ENCODE measurements around the gene MARS1.

Gene MARS1

DNA sequence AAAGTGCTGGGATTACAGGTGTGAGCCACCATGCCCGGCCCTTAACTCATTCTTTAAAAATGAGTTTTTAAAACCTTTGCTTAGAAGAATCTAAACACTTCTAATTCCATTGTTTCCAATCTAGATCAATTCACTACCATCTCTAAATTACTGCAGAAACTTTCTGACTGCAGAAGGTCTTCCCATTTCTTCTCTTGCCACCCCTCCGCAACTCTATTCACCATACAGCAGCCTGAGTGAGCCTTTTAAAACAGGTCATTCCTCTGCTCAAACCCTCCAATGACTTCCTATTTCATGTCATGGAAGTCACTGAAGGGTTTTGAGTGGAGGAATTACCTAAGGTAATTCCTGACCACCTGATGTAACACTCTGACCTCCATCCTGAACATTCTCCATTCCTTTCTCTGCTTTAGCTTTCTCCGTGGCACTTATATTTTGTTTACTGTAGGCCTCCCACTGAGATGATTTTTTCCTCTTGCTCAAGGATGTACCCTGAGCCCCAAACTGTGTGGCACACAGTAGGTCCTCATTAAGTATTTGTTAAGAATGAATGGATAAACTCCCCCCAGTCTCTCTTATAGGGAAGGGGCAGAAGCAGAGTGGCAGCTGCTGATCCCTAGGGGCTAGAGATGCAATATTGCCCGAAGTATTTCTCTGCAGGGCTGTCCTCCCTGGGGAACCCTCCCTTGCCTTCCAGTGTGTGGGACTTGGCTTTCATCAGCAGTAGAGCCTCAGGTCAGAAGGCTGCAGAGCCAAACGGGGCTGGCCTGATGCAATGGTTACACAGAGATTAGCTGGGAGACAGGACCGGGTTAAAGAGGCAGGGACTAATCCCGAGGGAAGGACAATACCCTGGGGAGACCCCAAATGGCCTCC, 31.3 kb downstream of the MARS1 start:
- no peak for DNase-seq

DNA sequence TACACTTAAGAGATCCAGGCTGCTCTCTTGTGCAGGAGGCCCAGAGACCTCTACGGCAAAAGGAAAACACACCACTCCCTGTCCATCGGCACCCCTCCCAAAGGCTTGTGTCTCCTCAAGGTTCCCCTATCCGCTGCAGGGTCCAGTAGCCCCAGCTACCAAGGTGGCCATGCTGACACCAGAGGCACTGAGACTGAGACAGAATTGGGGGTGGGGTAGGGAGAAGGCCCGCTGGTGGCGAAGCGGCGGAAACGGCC, 31.9 kb downstream of the MARS1 start:
- DNase-seq = no peak

- peak; percentile 99 for DNase-seq
Observed at GRCh38 chr12:57520053-57520818, 32.4 kb downstream of the MARS1 start, which contains the start of gene DDIT3. TSS of gene DDIT3 (minus strand) at chr12:57520514. CDS start at chr12:57517406, 3,108 bp downstream.

- DNase-seq = peak; percentile 11
Observed at GRCh38 chr12:57521525-57522010, 33.7 kb downstream of the MARS1 start.

- DNase-seq = peak; percentile 78
Observed at GRCh38 chr12:57522011-57522886, 34.4 kb downstream of the MARS1 start, which contains the start of gene MBD6. TSS of gene MBD6 (plus strand) at chr12:57522824. CDS start at chr12:57524304, 1,480 bp downstream.

- DNase-seq = peak; percentile 40
Observed at GRCh38 chr12:57522887-57523705, 35.2 kb downstream of the MARS1 start.

DNA sequence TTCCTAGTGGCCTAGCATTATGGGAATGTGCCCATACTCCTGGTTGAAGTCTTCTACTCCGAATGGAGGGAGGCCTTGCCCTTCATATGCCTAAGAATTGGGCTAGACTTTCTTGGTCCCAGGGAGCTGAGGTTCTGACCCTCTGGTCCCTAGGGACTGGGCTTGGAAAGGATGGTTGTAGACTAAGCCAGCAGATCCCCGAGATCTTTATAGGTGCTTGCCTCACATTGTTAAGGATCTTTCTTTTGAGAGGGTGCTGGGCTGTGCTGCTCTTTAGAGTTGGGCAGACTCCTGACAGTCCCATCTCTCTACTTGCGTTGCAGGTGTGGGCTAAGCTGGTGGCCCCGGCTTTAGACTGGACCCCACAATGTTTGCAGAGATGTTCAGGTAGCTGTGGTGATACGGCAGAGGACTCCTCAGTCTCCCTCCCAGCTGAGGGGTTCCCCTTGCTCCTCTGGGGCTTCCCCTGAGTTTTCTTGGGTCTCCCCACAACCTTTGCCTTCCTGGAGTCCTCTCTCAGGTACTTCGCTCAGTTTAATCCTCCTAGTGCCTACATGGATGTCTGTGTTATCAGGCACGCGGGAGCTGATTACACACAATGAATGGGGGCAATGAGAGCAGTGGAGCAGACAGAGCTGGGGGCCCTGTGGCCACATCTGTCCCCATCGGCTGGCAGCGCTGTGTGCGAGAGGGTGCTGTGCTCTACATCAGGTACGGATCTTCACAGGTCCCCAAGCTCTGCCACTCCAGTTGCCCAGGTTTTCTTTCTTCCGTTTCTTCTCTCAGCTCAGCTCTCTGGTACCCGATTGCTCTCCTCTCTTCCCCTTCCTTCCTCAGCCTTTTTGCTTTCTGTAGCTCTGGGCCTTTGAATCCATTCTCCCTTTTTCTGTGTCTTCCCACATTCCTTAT, 36.1 kb downstream of the MARS1 start:
- no peak for DNase-seq

GRCh38 chr12:57524814-57525614, 37.1 kb downstream of the MARS1 start:
- no peak for DNase-seq

- no peak for DNase-seq
Observed at GRCh38 chr12:57525615-57526383, 37.9 kb downstream of the MARS1 start.

DNA sequence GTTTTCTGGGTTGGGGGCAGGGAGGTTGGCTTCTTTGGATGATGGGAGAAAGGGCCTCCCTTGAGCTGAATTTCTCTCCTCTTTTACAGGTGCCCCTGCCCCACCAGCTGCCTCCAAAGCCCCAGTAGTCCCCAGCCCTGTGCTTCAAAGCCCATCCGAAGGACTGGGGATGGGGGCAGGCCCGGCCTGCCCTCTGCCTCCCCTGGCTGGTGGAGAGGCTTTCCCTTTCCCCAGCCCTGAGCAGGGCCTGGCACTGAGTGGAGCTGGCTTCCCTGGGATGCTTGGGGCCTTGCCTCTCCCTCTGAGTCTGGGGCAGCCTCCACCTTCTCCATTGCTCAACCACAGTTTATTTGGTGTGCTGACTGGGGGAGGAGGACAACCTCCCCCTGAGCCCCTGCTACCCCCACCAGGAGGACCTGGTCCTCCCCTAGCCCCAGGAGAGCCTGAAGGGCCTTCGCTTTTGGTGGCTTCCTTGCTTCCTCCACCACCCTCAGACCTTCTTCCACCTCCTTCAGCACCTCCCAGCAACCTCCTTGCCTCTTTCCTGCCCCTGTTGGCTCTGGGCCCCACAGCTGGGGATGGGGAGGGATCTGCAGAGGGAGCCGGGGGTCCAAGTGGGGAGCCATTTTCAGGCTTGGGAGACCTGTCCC, 38.7 kb downstream of the MARS1 start:
- DNase-seq = no peak

GRCh38 chr12:57527184-57527583, 39.3 kb downstream of the MARS1 start:
- DNase-seq = no peak

DNA sequence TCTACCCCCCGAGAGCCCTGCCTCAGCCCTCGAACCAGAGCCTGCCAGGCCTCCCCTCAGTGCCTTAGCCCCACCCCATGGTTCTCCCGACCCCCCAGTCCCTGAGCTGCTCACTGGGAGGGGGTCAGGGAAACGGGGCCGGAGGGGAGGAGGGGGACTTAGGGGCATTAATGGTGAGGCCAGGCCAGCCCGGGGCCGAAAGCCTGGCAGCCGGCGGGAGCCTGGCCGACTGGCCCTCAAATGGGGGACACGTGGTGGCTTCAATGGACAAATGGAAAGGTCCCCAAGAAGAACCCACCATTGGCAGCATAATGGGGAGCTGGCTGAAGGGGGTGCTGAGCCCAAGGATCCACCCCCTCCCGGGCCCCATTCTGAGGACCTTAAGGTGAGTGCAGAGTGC, 40.3 kb downstream of the MARS1 start:
- no peak for DNase-seq

DNA sequence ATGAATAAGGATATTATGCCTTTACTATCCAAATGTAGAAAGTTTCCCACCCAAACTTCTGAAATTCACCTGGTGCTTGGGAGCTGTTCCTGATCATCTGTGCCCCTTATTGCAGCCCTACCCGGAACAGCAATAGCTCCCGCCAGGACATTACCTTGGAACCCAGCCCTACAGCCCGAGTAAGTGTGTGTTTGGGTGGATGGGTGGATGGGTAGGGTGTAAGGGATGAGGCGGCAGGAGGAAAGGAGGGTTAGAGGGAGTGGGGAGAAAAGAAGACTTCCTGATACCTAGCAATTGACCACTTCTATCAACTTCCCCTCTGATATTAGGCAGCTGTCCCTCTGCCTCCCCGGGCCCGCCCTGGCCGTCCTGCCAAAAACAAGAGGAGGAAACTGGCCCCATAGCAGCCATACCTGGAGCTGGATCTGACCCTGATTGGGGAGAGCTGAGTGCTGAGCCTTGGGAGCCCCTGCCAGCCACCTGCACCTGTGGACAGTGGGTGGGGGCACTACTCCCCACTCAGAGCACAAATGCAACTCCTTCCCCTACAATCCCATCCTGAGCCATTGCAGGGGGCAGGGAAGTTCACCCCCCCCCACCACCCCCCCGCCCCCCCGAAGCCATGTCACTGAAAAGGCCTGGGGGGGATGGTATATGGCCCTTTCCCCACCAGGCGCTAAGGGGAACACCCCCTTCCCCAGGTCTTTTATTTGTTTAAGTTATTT, 41.1 kb downstream of the MARS1 start:
- DNase-seq = no peak

- DNase-seq = no peak
Observed at GRCh38 chr12:57529831-57530230, 42.0 kb downstream of the MARS1 start.

DNA sequence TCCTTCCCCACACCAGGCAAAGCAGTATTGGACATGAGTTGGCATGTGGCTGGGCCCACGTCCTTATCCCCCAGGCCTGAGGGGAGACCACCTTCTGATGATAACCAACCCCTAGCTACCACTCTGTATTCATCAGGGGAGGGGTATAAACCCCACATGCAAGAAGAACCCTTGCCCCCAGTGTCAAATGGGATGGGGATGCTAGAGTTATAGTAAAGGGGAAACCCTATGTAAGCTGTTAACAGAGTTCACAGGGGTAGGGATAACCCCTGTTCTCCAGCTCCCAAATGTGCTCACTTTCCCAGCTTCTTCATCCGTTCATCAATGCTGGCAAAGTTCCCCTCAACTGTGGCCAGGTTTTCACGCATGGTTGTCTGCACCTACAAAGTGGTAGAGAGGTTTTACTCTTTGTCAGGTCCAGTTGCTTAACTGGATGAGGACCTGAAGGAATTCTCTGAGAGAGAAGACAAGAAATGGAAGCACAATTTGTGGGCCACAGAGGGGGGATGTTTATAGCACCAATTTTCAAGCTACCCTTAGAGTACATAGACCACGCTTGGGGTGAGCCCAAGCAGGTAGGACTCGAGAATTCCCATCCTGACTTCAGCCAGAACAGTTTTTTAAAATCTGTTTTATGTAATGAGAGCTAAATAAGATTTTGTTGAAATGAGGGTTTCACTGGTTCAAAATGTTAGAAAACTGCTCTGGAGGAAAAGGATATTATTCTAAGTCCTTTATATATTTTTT, 42.7 kb downstream of the MARS1 start:
- no peak for DNase-seq

DNA sequence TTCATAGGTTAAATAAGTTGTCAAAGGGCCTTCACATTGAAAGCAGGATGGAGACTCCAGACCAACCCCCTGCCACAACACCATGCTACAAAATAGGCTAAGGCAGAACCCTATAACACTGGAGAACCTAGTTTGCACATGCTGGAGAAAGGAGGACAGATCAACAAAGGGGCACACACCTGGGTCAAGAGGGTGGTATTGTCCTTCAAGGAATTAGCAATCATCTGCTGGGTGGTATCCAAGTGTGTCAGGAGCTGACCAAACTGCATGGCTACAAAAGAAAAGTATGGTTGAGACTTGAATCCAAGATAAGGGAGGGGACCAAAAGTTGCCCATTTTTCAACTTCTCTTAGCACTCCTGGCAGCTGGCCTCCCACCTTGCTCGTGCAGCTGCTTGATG, 44.0 kb downstream of the MARS1 start:
- no peak for DNase-seq

DNA sequence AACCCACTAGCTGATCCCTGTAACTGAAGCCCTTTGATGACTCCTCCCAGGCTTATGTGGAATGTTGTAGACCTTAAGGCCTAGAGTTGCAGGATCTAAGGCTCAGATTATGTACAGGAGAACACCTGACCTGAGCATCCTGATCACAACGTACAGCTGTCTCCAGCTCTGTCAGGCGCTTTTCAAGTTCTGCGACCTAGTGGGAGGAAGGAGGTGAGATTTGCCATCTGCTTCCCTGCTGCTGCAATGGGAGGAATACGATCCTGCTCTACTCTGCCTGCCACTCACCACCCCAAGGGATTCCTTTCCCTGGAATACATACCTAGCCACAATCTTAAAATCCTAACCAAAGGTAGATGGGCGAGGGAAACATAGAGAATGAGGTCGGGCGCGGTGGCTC, 45.2 kb downstream of the MARS1 start:
- no peak for DNase-seq

All from activated T-cell treated with anti-CD3 and anti-CD28 coated beads for 4 hours (primary cell).